Mesenchymal stem cell (in vitro differentiated cells and primary cell): ENCODE results near the gene MDM1.

Experiments
- DNase-seq: peaks from one replicate; pipeline ENCODE4 v3.0.0-alpha.2; 2013
- H2AFZ ChIP-seq: one replicate; pipeline ENCODE4 v1.6.1; 2013; ENCODE audit warnings: low read depth, mild to moderate bottlenecking, control low read depth, inconsistent platforms, low read length, moderate library complexity
- H2AK5ac ChIP-seq: 2 replicates; pipeline ENCODE4 v1.6.1; 2013; ENCODE audit warnings: low read length, moderate library complexity, mild to moderate bottlenecking, inconsistent platforms; ENCODE audit not compliant: severe bottlenecking
- H2BK120ac ChIP-seq: one replicate; pipeline ENCODE4 v1.6.1; 2013; ENCODE audit warnings: low read depth, mild to moderate bottlenecking, inconsistent platforms, low read length, moderate library complexity
- H2BK12ac ChIP-seq, 2 experiments: one replicate each; pipeline ENCODE4 v1.6.1; 2013; ENCODE audit warnings: inconsistent platforms in 2 of 2, low read length in 2 of 2, mild to moderate bottlenecking in 2 of 2, moderate library complexity in 2 of 2, control low read depth in 1 of 2
- H2BK15ac ChIP-seq: one replicate; pipeline ENCODE4 v1.6.1; 2013; ENCODE audit warnings: mild to moderate bottlenecking, low read depth, inconsistent platforms; ENCODE audit not compliant: poor library complexity, severe bottlenecking
- H2BK5ac ChIP-seq: 2 replicates; pipeline ENCODE4 v1.6.1; 2013; ENCODE audit warnings: low read depth, mild to moderate bottlenecking, low read length, control low read depth, inconsistent platforms; ENCODE audit not compliant: poor library complexity, severe bottlenecking
- H3K14ac ChIP-seq, 2 experiments: one replicate each; pipeline ENCODE4 v1.6.1; 2013; ENCODE audit warnings: inconsistent platforms in 2 of 2, low read length in 2 of 2, control low read depth in 1 of 2, mild to moderate bottlenecking in 1 of 2, moderate library complexity in 1 of 2
- H3K18ac ChIP-seq, 2 experiments: one replicate each; pipeline ENCODE4 v1.6.1; 2013; ENCODE audit warnings: inconsistent platforms in 2 of 2, low read length in 2 of 2, control low read depth in 1 of 2, low read depth in 1 of 2, mild to moderate bottlenecking in 1 of 2
- H3K23ac ChIP-seq, 2 experiments: one replicate each; pipeline ENCODE4 v1.6.1; 2013; ENCODE audit warnings: inconsistent platforms in 2 of 2, low read length in 2 of 2, mild to moderate bottlenecking in 2 of 2, moderate library complexity in 2 of 2, control low read depth in 1 of 2
- H3K27ac ChIP-seq: 2 replicates; pipeline ENCODE4 v1.5.1; 2013; ENCODE audit warnings: mild to moderate bottlenecking, moderate library complexity, low read length, control low read depth, inconsistent platforms; ENCODE audit not compliant: poor library complexity, severe bottlenecking
- H3K27me3 ChIP-seq, 2 experiments: 2 replicates each; pipeline versions ENCODE4 v1.6.1 to v1.7.0; 2013; ENCODE audit warnings: low read length in 2 of 2, mild to moderate bottlenecking in 2 of 2, moderate library complexity in 2 of 2, control low read depth in 1 of 2, inconsistent platforms in 1 of 2; ENCODE audit not compliant: control insufficient read depth in 1 of 2, insufficient read depth in 1 of 2
- H3K36me3 ChIP-seq, 2 experiments: 2 replicates each; pipeline versions ENCODE4 v1.6.1 to v1.7.0; 2013; ENCODE audit warnings: low read length in 2 of 2, control low read depth in 1 of 2, inconsistent platforms in 1 of 2, low read depth in 1 of 2, mild to moderate bottlenecking in 1 of 2; ENCODE audit not compliant: insufficient read depth in 2 of 2, control insufficient read depth in 1 of 2
- H3K4ac ChIP-seq, 2 experiments: one replicate each; pipeline ENCODE4 v1.6.1; 2013; ENCODE audit warnings: inconsistent platforms in 2 of 2, low read length in 2 of 2, mild to moderate bottlenecking in 2 of 2, moderate library complexity in 2 of 2, control low read depth in 1 of 2, low read depth in 1 of 2
- H3K4me1 ChIP-seq: 2 replicates; pipeline ENCODE4 v1.6.1; 2013; ENCODE audit warnings: low read depth, low read length, control low read depth; ENCODE audit not compliant: control insufficient read depth, insufficient read depth
- H3K4me2 ChIP-seq: 2 replicates; pipeline ENCODE4 v1.6.1; 2013; ENCODE audit warnings: low read length, mild to moderate bottlenecking, inconsistent platforms; ENCODE audit not compliant: poor library complexity, severe bottlenecking
- H3K4me3 ChIP-seq, 2 experiments: 2 replicates each; pipeline versions ENCODE4 v1.5.1 to v1.7.0; 2013; ENCODE audit warnings: low read length in 2 of 2, mild to moderate bottlenecking in 2 of 2, control low read depth in 1 of 2, low read depth in 1 of 2; ENCODE audit not compliant: insufficient read depth in 1 of 2
- H3K79me1 ChIP-seq: replicated peaks from 2 replicates; pipeline ENCODE4 v1.6.1; 2013; ENCODE audit warnings: mild to moderate bottlenecking, control low read depth, low read length, inconsistent platforms; ENCODE audit not compliant: poor library complexity, severe bottlenecking
- H3K9ac ChIP-seq: 2 replicates; pipeline ENCODE4 v1.7.0; 2013; ENCODE audit warnings: mild to moderate bottlenecking, low read length, moderate library complexity
- H3K9me3 ChIP-seq: 2 replicates; pipeline ENCODE4 v1.7.0; 2013; ENCODE audit warnings: mild to moderate bottlenecking, low read length; ENCODE audit not compliant: control insufficient read depth
- H4K8ac ChIP-seq: one replicate; pipeline ENCODE4 v1.6.1; 2013; ENCODE audit warnings: inconsistent platforms, mild to moderate bottlenecking, low read length, moderate library complexity
- H4K91ac ChIP-seq: one replicate; pipeline ENCODE4 v1.6.1; 2013; ENCODE audit warnings: mild to moderate bottlenecking, low read length, inconsistent platforms
- WGBS: methylation state at CpG from one replicate; pipeline ENCODE4 v1.1.7; 2013; ENCODE audit warnings: mixed read lengths; 5-methylcytosine and 5-hydroxymethylcytosine counted together

The MDM1 gene

GRCh38 chr12:68306564-68306963 is 25.6 kb downstream of the MDM1 start:
- no peak overlapping the region for H3K18ac ChIP-seq
- H3K4me2 ChIP-seq = no peak overlapping the region
- H4K91ac ChIP-seq = no peak overlapping the region
- H3K4me3 ChIP-seq = no peak overlapping the region
- H3K27ac ChIP-seq = no peak overlapping the region
- no peak overlapping the region for H3K9ac ChIP-seq
- H3K79me1 ChIP-seq = no peaks in the 10 kb centered on the region
- H2AFZ ChIP-seq = no peak overlapping the region
- no peak overlapping the region for H3K14ac ChIP-seq
- no peak overlapping the region for H3K23ac ChIP-seq
- no peak overlapping the region for H2BK12ac ChIP-seq
- no peaks in the 10 kb centered on the region for H3K9me3 ChIP-seq
- no peak overlapping the region for H2BK15ac ChIP-seq
- WGBS = 100% methylated on average over 1 of the region's 1 CpG
- H2AK5ac ChIP-seq = no peak overlapping the region
- H3K4ac ChIP-seq = no peak overlapping the region
- peaks cover 2% of the 10 kb centered on the region for H3K4me1 ChIP-seq
- no peaks in the 10 kb centered on the region for H3K27me3 ChIP-seq
- no peak overlapping the region for H2BK5ac ChIP-seq
- peaks cover 7 to 42% of the 10 kb centered on the region in 2 experiments for H3K36me3 ChIP-seq
- DNase-seq = no peak
- no peak overlapping the region for H2BK120ac ChIP-seq
- no peak overlapping the region for H4K8ac ChIP-seq

DNA sequence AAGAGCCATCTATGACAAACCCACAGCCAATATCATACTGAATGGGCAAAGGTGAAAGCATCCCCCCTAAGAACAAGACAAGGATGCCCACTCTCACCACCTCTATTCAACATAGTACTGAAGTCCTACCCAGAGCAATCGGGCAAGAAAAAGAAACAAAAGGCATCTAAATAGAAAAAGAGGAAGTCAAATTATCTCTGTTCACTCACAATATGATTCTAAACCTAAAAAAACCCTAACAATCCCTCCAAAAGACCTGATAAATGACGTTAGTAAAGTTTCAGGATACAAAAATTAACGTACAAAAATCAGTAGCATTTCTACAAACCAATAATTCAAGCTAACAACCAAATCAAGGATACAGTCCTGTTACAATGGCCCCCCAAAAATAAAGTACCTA is 26.9 kb downstream of the MDM1 start:
- Histone ChIP-seq H3K18ac (no peak overlapping the region), H3K23ac (no peak overlapping the region), H3K27me3 (no peaks in the 10 kb centered on the region), H2BK12ac (no peak overlapping the region), H3K36me3 (peaks cover 7 to 40% of the 10 kb centered on the region in 2 experiments), H2BK15ac (no peak overlapping the region), H3K9me3 (peaks cover 2% of the 10 kb centered on the region), H2AK5ac (no peak overlapping the region), H2AFZ (no peak overlapping the region), H2BK120ac (no peak overlapping the region), H3K79me1 (no peaks in the 10 kb centered on the region), H2BK5ac (no peak overlapping the region), H3K4me3 (no peak overlapping the region), H3K4me1 (peaks cover 2% of the 10 kb centered on the region), H3K27ac (no peak overlapping the region), H4K91ac (no peak overlapping the region), H3K4me2 (no peak overlapping the region), H3K4ac (no peak overlapping the region), H4K8ac (no peak overlapping the region), H3K14ac (no peak overlapping the region), H3K9ac (no peak overlapping the region)
- WGBS = 94% methylated on average over 3 of the region's 3 CpGs
- no peak for DNase-seq

GRCh38 chr12:68304626-68305025 is 27.5 kb downstream of the MDM1 start:
- Histone ChIP-seq H4K91ac (no peak overlapping the region), H2BK12ac (no peak overlapping the region), H2AFZ (no peak overlapping the region), H2BK5ac (no peak overlapping the region), H2AK5ac (no peak overlapping the region), H3K14ac (no peak overlapping the region), H2BK120ac (no peak overlapping the region), H3K4me3 (no peak overlapping the region), H3K79me1 (no peaks in the 10 kb centered on the region), H3K4me2 (no peak overlapping the region), H3K18ac (no peak overlapping the region), H3K9me3 (peaks cover 8% of the 10 kb centered on the region), H3K4me1 (no peaks in the 10 kb centered on the region), H4K8ac (no peak overlapping the region), H3K23ac (no peak overlapping the region), H3K27ac (no peak overlapping the region), H3K27me3 (no peaks in the 10 kb centered on the region), H2BK15ac (no peak overlapping the region), H3K9ac (peak overlapping the region; percentile 44), H3K36me3 (peaks cover 7 to 36% of the 10 kb centered on the region in 2 experiments), H3K4ac (no peak overlapping the region)
- no peak for DNase-seq
- 98% methylated on average over 3 of the region's 3 CpGs for WGBS

DNA sequence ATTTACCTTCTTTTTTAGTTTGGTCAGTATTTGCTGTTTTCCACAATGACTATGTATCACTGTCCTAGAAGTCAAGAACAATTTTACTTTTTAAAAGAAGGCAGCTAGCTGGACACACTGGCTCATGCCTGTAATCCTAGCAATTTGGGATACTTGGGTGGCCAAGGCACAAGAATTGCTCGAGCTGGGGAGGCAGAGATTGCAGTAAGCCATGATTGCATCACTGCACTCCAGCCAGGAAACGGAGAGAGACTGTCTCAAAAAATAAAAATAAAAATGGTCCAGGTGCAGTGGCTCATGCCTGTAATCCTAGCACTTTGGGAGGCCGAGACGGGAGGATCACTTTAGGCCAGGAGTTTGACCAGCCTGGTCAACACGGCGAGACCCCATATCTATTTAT is 28.3 kb downstream of the MDM1 start:
- Histone ChIP-seq H3K79me1 (no peaks in the 10 kb centered on the region), H3K14ac (no peak overlapping the region), H3K4ac (no peak overlapping the region), H2BK12ac (no peak overlapping the region), H3K4me2 (no peak overlapping the region), H3K18ac (no peak overlapping the region), H2BK15ac (no peak overlapping the region), H2BK5ac (no peak overlapping the region), H2BK120ac (no peak overlapping the region), H3K23ac (no peak overlapping the region), H3K4me1 (no peaks in the 10 kb centered on the region), H3K9ac (peak overlapping the region; percentile 44), H4K8ac (no peak overlapping the region), H3K9me3 (peaks cover 8% of the 10 kb centered on the region), H4K91ac (no peak overlapping the region), H2AFZ (no peak overlapping the region), H3K27me3 (no peaks in the 10 kb centered on the region), H3K36me3 (peaks cover 7 to 28% of the 10 kb centered on the region in 2 experiments), H2AK5ac (no peak overlapping the region), H3K4me3 (no peak overlapping the region), H3K27ac (no peak overlapping the region)
- WGBS = 88% methylated on average over 3 of the region's 6 CpGs
- no peak for DNase-seq
